AML-193 (cell line): Measurements from ENCODE around the gene WASHC2A.
"Not testable (repeated sequence)": the region's sequence is repeated elsewhere in the genome, so short reads cannot be mapped to it uniquely, and the experiment has no call there.

Source experiments
- DNase-seq, 2 experiments: peaks; one replicate each; lab custom pipeline; 2025; lab: John Stamatoyannopoulos, UW

Gene WASHC2A

DNA sequence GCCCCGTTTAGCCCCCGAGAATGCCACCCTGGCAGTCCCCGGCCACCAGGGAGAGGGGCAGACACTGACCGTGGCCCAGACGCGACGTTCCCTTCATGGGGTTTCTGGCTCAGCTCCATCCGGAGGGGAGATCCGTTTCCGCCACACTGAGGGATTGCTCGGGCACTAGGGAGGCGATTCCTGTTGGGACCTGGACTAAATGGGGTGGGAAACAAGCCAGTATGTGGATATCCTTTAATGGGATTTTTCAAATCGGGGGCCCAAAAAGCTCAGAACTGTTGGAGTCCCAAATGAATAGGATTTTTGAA is 552 bp downstream of the WASHC2A start:
- DNase-seq = not testable (repeated sequence)

DNA sequence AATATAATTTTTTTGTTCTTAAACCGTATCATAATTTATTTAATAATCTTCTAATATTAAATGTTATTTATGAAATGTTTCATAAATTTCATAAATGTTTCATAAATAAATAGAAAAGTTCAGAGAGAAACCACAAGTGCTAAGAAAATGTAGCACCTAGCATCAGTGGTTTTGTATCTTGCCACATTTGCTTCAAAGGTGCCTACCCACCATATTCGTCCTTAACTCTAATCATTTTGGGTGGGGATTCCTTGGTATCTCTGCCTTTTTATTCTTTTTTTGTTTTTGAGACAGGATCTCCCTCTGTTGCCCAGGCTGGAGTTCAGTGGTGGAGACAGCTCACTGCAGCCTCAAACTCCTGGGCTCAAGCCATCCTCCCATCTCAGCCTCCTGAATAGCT is 7.4 kb downstream of the WASHC2A start:
- DNase-seq = not testable (repeated sequence)

DNA sequence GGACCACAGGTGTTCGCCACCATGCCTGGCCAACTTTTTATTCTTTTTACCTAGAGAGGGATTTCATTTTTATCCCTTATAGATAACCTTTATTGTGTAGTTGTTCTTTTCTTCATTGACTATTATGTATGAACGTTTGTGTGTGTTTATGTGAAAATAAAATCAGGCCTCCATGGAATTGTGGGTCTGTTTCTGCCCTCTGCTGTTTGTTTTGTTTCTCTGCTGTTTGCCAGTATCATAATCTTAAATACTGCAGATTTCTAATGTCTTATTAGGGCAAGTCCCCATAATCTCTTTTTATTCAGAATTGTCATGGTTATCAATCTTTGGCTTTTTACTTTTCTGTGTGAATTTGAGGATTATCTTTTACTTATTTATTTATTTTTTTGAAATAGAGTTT is 7.8 kb downstream of the WASHC2A start:
- peak in 1 of 2 experiments; percentile 4 for DNase-seq

GRCh38 chr10:50091304-50091703 is 23.6 kb downstream of the WASHC2A start:
- DNase-seq = not testable (repeated sequence)

DNA sequence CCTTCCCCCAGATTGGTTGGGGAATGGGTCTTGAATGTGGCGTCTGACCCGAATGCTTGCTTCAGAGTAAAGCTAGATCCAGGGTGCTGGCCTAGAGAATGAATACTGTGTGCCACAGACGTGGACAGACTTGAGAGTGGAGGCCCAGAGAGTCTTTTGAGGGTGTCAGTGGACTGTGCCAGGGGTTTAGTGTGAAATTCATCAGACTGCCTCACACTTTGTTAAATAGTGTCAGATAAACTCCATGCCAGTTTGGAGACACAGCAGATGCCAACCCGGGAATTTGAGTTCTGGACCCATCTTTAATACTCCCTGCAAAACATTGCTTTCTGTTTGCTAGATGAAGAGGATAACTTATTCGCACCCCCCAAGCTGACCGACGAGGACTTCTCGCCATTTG is 25.2 kb downstream of the WASHC2A start:
- DNase-seq = not testable (repeated sequence)

DNA sequence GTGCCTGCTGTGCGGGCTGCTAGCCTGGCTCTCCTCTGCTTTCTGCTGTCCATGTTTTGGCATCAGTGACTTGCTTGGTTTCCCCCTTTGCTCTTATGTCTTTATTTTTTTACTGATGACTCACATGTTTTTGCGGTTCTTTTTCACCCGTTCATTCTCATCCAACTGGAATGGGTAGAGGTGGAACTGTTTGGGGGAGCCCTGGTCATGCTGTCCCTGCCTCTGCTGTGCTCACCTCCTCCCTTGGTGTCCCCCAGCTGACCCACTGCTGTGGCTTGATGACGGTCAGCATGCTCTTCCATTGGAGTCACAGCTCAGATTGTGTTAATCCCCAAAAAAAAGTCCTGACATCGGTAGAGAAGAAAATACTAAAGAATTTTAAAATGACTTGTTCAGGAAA is 26.9 kb downstream of the WASHC2A start:
- DNase-seq = not testable (repeated sequence)

DNA sequence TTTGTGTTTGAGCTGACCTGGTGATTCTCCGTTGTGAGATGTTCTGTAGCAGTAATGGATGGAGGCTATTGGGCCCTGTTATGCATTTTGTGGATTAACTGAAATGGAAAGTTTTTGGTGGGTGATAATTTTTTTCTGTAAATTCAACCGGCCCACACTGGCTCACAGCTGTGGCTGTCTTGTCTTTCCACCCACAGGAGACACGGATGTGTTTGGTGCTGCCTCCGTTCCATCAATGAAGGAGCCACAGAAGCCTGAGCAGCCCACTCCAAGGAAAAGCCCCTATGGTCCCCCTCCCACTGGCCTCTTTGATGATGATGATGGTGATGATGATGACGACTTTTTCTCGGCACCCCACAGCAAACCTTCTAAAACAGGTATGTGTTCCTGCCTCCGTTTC is 27.6 kb downstream of the WASHC2A start:
- not testable (repeated sequence) for DNase-seq

DNA sequence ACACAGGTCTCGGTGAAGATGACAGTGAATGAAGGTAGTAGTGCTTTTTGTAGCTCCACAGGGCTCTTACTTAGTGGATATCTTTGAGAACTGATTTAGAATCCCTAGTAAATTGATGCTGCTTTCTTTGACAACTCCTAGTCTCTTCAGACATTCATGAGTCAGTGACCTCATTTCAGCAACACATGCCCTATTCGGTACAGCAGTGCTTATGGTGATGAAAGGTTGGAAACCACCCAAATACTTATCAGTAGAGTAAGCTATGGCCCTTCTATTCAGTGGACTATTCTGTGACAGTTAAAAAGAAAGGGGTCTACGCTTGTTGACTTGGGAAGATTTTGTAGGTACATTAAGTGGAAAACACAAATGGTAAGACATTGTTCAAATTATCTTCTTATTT is 29.0 kb downstream of the WASHC2A start:
- not testable (repeated sequence) for DNase-seq

- not testable (repeated sequence) for DNase-seq
These were observed 30.9 kb downstream of the WASHC2A start for GRCh38 chr10:50098645-50099044.

GRCh38 chr10:50101139-50101582 is 33.4 kb downstream of the WASHC2A start:
- peak in 1 of 2 experiments; percentile 15 for DNase-seq

GRCh38 chr10:50101747-50102146 is 34.0 kb downstream of the WASHC2A start:
- DNase-seq = not testable (repeated sequence)

DNA sequence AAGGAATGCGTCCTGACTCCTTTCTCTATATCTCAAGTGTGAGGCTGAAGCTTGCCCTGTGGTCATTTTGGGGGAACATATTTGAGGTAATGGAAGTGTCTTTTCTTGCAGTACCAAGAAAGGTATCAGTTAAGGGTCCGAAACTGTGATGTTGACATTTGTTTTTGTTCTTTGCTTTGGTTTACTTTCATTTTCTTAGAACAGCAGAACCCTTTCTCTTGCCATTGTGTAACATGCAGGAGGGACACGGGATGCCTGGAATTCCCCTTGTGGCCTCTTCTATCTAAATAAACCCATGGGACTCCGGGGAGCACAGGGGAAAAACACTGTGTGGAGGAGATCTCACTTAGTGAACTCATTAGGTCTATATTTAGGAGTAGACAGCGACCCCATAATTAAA is 34.5 kb downstream of the WASHC2A start:
- DNase-seq = not testable (repeated sequence)

GRCh38 chr10:50108999-50109698 is 41.4 kb downstream of the WASHC2A start:
- not testable (repeated sequence) for DNase-seq

- DNase-seq = not testable (repeated sequence)
These were observed 44.8 kb downstream of the WASHC2A start for GRCh38 chr10:50112419-50113112.

DNA sequence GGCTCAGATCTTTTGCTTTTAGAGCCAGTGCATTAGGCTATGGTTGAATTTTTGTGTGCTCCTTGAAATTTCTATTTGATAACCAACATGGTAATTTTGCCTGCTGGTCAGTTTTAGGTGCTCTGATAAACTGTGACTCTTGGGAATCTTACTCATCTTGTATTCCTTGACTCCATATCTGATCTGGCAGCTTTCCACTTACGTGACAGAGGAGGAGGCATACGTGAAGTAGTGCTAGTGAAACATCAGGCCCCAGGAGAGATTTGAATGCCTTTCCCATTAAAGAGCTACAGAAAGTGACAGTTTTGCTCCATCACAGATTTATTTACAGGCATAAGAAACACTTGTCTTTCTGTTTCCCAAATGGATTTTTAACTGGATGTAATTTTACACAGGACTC is 59.0 kb downstream of the WASHC2A start:
- not testable (repeated sequence) for DNase-seq

DNA sequence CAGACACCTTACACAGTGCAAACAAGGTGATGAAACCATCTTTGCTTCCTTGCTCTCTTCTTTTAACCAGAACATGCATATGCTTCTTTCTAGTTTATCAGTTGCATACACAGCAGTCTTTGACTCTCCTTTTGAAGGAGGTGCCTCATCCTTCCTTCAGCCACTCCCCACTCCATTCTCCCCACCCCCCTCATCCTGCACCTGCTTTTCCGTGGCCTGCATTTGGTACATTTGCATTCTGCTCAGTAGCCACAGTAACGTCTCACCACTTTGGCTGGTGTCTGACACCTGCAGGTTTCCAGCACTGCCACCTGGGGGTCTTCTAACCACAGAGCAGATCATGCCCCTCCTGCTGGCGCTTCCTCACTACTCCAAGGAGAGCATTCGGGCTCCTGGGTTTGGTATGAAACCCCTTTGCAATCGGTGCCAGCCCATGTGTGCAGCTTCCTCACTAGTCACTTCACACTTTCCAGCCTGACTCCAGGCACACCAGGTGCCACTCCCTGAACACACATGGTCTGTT is 60.1 kb downstream of the WASHC2A start:
- DNase-seq = not testable (repeated sequence)

DNA sequence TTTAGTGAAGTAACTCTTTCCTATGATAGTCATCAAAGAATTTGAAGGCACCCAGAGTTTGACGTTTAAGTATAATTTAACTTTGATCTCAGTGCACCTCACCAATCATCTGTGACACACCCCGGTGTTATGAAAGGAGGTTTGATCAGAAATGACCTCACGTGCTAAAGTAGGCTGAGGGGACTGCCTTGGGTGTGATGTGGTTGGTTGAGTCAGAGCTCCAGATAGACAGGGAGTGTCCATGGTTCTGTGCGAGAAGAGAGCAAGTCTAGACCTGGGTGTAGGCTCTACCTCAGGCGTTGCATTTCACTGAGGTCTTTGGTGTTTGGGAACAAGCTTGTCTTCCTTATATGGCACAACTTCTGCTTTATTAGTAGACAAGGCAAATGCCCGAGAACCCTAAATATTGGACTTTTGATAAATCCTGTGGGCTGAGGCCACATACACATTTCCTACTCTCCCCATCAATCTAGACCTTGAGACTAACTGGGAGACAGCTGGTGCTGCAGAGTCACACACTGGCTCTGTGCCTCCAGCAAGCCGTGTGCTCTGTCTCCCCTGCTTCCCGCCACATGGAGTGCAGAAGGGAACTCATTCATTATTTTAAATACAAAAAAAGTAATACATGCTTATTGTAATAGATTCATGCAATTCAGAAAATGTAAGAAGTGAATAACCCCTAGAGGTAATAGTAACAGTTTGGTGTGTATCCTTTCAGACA is 63.7 kb downstream of the WASHC2A start:
- not testable (repeated sequence) for DNase-seq

DNA sequence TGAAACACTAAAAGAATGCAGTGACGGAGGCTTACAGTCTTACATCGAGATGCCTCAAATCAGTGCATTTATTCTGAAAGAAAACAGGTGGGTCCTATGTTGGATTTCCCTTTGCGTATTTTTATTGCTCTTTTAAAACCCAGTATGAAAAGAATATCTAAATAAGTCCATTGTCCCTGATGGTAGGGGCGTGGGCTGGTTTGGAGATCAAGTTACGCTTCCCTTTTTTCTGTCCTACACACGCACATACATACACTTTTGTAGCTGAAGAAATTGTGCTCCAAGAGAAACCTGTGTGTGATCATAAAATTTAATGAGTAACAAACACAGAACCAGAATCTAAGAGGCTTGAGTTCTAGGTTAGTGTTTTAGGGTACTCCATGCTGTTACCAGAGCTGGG is 64.6 kb downstream of the WASHC2A start:
- DNase-seq = not testable (repeated sequence)

GRCh38 chr10:50132841-50133240 is 65.1 kb downstream of the WASHC2A start:
- not testable (repeated sequence) for DNase-seq

DNA sequence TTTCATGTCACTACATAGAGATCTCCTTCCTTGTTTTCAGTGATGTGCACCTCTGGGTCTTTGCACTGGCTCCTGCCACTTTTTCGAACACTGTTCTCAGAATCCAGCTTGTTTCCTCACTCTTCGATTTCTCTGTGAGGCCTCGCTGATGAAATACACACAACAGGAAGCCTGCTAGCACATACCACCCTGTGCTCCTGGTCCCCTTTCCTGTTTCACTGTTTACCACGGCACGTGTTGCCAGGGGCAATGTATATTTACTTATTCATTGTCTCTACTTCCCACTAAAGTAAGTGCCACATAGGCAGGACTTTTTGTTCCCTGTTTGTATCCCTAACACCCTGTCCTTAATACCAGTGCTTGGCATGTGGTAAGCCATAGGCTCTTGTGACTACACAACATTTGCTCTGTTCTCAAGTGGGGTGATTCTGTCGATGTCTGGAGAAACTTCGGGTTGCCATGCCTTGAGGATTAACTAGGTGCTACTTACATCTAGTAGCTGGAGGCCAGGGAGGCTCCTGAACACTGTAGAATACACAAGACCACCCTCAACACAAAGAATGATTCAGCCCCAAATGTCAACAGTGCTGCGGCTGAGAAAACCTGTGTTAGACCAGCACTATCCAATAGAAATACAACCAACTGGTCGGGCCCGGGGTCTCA is 75.9 kb downstream of the WASHC2A start:
- peak; percentile 8 to 14 for DNase-seq

GRCh38 chr10:50145575-50145974 is 77.8 kb downstream of the WASHC2A start:
- DNase-seq = not testable (repeated sequence)

DNA sequence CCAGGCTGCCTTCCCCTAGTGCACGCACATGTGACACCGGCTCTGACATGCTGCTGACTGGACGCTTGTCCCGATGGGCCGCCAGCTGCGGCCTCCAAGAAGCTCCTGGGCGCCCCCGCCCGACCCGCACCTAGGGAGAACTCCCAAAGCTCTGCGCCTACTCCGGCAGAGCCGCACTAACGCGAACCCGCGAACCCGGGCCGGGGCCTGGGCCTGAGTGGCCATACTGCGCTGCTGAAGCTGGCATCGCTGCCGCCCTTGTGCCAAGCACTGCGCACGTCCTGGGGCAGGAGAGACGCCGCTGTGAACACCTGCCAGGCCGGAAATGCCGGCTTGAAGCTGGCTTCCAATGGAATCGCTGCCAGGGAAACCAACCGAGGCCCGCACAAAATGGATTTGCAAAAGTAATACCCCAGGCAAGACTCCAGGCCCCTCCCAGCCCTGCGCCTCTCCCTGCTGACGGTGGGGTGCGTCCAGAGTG is 85.1 kb downstream of the WASHC2A start:
- DNase-seq = no peak
